A549 treated with AZD2906 at 1 μM for 4 hours (cell line): ENCODE results near the gene APOC1. TPM values are rescaled to one million over a fixed set of nuclear protein-coding genes. Genes with fewer than 3 reads are reported as not detected.

ENCODE experiments used
- total RNA-seq: library from RNA; stranded (reverse); fragments of 200-300 nt; extraction: Qiagen RNA extraction; gene quantifications from 5 replicates; pipeline ENCODE4 v1.2.3, GENCODE V29; 2022

APOC1 gene
- 110 to 119 TPM (median 111 TPM) in 5 replicates for total RNA-seq

GRCh38 chr19:44914433-44915206 lies at the start of gene APOC1:
APOC1 (plus strand) TSS chr19:44914608; CDS start chr19:44914892, 284 bp downstream.

DNA sequence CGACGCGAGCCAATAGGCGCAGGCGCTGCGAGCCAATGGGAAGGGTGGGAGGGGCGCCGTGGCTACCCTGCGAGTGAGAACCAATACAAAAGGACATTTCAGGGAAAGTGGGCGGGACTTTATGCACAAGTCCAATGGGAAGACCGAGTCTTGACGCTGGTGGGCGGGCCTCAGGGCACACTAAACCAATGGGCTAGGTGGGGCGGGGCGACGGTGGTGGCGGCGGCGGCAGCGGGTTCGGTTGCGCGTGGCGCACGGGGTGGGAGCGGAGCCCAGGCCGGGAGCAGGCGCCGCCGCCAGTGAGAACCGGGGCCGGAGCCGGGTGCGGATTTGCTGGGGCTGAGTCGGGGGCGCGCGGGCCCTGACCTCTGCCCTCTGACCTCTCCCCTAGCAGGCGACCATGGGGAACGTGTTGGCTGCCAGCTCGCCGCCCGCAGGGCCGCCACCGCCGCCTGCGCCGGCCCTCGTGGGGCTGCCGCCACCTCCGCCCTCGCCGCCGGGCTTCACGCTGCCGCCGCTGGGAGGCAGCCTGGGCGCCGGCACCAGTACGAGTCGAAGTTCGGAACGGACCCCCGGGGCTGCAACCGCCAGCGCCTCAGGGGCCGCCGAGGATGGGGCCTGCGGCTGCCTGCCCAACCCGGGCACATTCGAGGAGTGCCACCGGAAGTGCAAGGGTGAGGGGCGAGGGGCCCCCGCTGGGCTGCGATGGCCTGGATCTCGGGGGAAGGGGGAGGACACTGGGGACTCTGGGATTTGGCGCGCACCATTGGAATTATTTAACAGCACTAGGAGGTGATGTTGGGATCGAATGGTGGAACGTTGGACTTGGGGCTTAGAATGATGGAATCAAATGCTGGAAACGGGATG lies 23.2 kb upstream of the APOC1 start, which contains the start of gene TOMM40:
TSS of gene TOMM40 (plus strand) at position 239 of the 867 bp plus-strand sequence. CDS start at position 401, 162 bp downstream.

DNA sequence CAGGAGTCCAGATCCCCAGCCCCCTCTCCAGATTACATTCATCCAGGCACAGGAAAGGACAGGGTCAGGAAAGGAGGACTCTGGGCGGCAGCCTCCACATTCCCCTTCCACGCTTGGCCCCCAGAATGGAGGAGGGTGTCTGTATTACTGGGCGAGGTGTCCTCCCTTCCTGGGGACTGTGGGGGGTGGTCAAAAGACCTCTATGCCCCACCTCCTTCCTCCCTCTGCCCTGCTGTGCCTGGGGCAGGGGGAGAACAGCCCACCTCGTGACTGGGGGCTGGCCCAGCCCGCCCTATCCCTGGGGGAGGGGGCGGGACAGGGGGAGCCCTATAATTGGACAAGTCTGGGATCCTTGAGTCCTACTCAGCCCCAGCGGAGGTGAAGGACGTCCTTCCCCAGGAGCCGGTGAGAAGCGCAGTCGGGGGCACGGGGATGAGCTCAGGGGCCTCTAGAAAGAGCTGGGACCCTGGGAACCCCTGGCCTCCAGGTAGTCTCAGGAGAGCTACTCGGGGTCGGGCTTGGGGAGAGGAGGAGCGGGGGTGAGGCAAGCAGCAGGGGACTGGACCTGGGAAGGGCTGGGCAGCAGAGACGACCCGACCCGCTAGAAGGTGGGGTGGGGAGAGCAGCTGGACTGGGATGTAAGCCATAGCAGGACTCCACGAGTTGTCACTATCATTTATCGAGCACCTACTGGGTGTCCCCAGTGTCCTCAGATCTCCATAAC lies 8.8 kb upstream of the APOC1 start, which contains the start of gene APOE:
TSS of gene APOE (plus strand) at position 360 of the 724 bp plus-strand sequence. CDS start 829 bp downstream, outside the sequence.

GRCh38 chr19:44942067-44942571 lies 27.7 kb downstream of the APOC1 start, which contains the start of gene APOC4:
APOC4 (plus strand) TSS chr19:44942237; CDS start chr19:44942278, 41 bp downstream.

GRCh38 chr19:44954649-44955504 lies 40.5 kb downstream of the APOC1 start, which contains the start of gene CLPTM1:
CLPTM1 (plus strand) TSS chr19:44955380; CDS start chr19:44955396, 16 bp downstream.

Other genes starting within 250 kb of the APOC1 start
- 7.7 to 12.3 TPM (median 9.2 TPM) in 5 replicates for gene CEACAM19, start 243.1 kb upstream of the APOC1 start, total RNA-seq
- 0.03 to 0.13 TPM (median 0.11 TPM) in 5 replicates for gene CEACAM16, start 215.5 kb upstream of the APOC1 start, total RNA-seq
- gene BCL3, start 165.9 kb upstream of the APOC1 start, total RNA-seq = 30.5 to 57.6 TPM (median 56.5 TPM) in 5 replicates
- 0.06 TPM in 1 of 5 replicates, not detected in the others for gene CBLC, start 136.7 kb upstream of the APOC1 start, total RNA-seq
- 68.3 to 86.8 TPM (median 84.1 TPM) in 5 replicates for gene BCAM, start 105.5 kb upstream of the APOC1 start, total RNA-seq
- gene NECTIN2, start 68.3 kb upstream of the APOC1 start, total RNA-seq = 71.2 to 83.6 TPM (median 79.1 TPM) in 5 replicates
- gene TOMM40, start 23.4 kb upstream of the APOC1 start, total RNA-seq = 182 to 258 TPM (median 243 TPM) in 5 replicates
- gene APOE, start 8.8 kb upstream of the APOC1 start, total RNA-seq = 10.6 to 22.1 TPM (median 14.8 TPM) in 5 replicates
- gene APOC4, start 27.6 kb downstream of the APOC1 start, total RNA-seq = not detected in 5 replicates
- not detected in 5 replicates for gene APOC2, start 31.4 kb downstream of the APOC1 start, total RNA-seq
- gene CLPTM1, start 40.8 kb downstream of the APOC1 start, total RNA-seq = 140 to 185 TPM (median 176 TPM) in 5 replicates
- gene RELB, start 86.9 kb downstream of the APOC1 start, total RNA-seq = 23.1 to 46.1 TPM (median 39.5 TPM) in 5 replicates
- 45.4 to 71.7 TPM (median 67.2 TPM) in 5 replicates for gene CLASRP, start 124.4 kb downstream of the APOC1 start, total RNA-seq
- 12.1 to 21.4 TPM (median 18.9 TPM) in 5 replicates for gene ZNF296, start 161.9 kb downstream of the APOC1 start, total RNA-seq
- gene GEMIN7, start 164.7 kb downstream of the APOC1 start, total RNA-seq = 91.8 to 109 TPM (median 95.5 TPM) in 5 replicates
- 31.6 to 44.7 TPM (median 43.0 TPM) in 5 replicates for gene PPP1R37, start 178.6 kb downstream of the APOC1 start, total RNA-seq
- 0.51 to 1.2 TPM (median 0.93 TPM) in 5 replicates for gene NKPD1, start 246.4 kb downstream of the APOC1 start, total RNA-seq